ENCODE measurements around the gene CHAT.

DNA sequence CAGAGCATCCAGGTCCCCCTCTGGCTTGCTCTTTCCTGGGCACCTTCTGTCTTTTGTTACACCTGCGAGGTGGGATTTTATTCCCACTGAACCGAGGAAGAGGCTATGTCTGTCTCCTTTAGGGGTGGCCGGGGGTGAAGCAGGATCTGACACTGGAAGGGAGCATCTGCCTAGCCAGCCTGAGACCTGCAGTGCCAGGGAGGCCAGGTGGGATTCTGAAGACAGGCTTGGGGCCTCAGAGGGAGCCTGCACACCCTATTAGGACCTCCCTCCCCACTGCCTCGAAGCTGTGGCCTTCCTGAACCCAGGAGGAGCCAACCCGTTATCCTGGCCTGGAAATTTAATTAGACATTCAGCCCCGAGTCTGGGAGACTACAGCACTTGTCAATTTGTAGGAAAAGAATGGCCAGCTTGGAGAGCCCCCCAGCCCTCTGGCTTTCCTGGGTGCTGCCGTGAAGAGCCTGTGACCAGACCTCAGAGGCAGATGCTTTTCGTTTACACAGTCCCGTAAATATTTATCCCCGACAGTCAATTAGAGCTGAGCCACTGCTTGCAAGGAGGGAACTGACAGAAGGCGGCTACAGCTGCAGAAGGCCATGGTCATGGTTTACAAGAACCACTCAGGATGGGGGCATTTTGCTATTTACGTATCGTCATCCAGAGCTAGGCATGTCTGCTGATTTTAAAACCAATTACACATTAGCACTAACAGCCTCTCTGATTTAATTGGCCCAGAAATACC lies 19.7 kb downstream of the CHAT start:
- TF ChIP-seq CTCF (IDR thresholded peaks at IDR 0.05) (no peak), EZH2 (IDR thresholded peaks at IDR 0.05) (no peak), EZH2phosphoT487 (IDR thresholded peaks at IDR 0.05) (no peak)
